H1 (cell line): ENCODE measurements around the gene CTTNBP2NL. TPM values are rescaled to one million over a fixed set of nuclear protein-coding genes. Genes with fewer than 3 reads are reported as not detected.

ENCODE experiments used
- CTCF ChIA-PET: fragments of 300-600 bp; sonication (Branson Sonifier 250); formaldehyde crosslinking; loops from one replicate; lab custom pipeline; 2021; ENCODE audit not compliant: partially characterized antibody; lab: Charles Lee
- POLR2A ChIA-PET: fragments of 300-600 bp; sonication (Branson Sonifier 250); formaldehyde crosslinking; loops from one replicate; lab custom pipeline; 2021; ENCODE audit warnings: inconsistent platforms; ENCODE audit not compliant: partially characterized antibody; lab: Charles Lee
- DNase-seq, 2 experiments: peaks; one replicate each; pipeline versions ENCODE4 v3.0.0 to v3.0.0-alpha.2; 2010 to 2022; ENCODE audit warnings: low spot score in 2 of 2, low read depth in 1 of 2, mixed read lengths in 1 of 2
- FAIRE-seq: peaks from 2 replicates; lab custom pipeline; 2011; peaks lifted over from hg19 to GRCh38; lab: Jason Lieb, UNC
- H2AFZ ChIP-seq: 2 replicates; pipeline ENCODE4 v1.8.1; 2012; ENCODE audit warnings: low read length, inconsistent platforms
- H2AK5ac ChIP-seq: 2 replicates; pipeline ENCODE4 v1.6.1; 2013; ENCODE audit warnings: low read depth, low read length
- H2BK120ac ChIP-seq: replicated peaks from 2 replicates; pipeline ENCODE3; 2013; ENCODE audit warnings: low read depth, low read length, inconsistent platforms
- H2BK12ac ChIP-seq: 2 replicates; pipeline ENCODE4 v1.6.1; 2013; ENCODE audit warnings: low read depth, low read length
- H2BK15ac ChIP-seq: 2 replicates; pipeline ENCODE4 v1.6.1; 2013; ENCODE audit warnings: low read length
- H2BK20ac ChIP-seq: 2 replicates; pipeline ENCODE4 v1.6.1; 2013; ENCODE audit warnings: low read length
- H2BK5ac ChIP-seq: 2 replicates; pipeline ENCODE4 v1.6.1; 2013; ENCODE audit warnings: low read depth, low read length
- H3K14ac ChIP-seq: 2 replicates; pipeline ENCODE4 v1.6.1; 2013; ENCODE audit warnings: inconsistent platforms; ENCODE audit not compliant: insufficient read length
- H3K18ac ChIP-seq: 2 replicates; pipeline ENCODE4 v1.6.1; 2013; ENCODE audit warnings: low read length; ENCODE audit errors: extremely low read depth
- H3K23ac ChIP-seq: 2 replicates; pipeline ENCODE4 v1.6.1; 2013; ENCODE audit warnings: inconsistent platforms; ENCODE audit not compliant: insufficient read length
- H3K23me2 ChIP-seq: 2 replicates; pipeline ENCODE4 v1.6.1; 2013; ENCODE audit warnings: low read depth, low read length
- H3K27ac ChIP-seq: 2 replicates; pipeline ENCODE4 v1.6.1; 2011; ENCODE audit warnings: low read depth, low read length, inconsistent platforms
- H3K27me3 ChIP-seq, 4 experiments: replicated peaks in 1 of 4; 1 replicate in 1 of 4; 2 replicates in 3 of 4; pipeline versions ENCODE4 v1.6.1 to v1.8.1; 2011 to 2013; ENCODE audit warnings: low read length in 3 of 4, mild to moderate bottlenecking in 3 of 4, inconsistent platforms in 2 of 4, mixed read lengths in 2 of 4, moderate library complexity in 1 of 4; ENCODE audit not compliant: control insufficient read depth in 3 of 4, insufficient read depth in 3 of 4; ENCODE audit errors: extremely low read depth in 1 of 4
- H3K36me3 ChIP-seq, 4 experiments: 2 replicates each; pipeline versions ENCODE4 v1.6.1 to v1.8.1; 2011 to 2013; ENCODE audit warnings: mild to moderate bottlenecking in 4 of 4, low read length in 3 of 4, moderate library complexity in 2 of 4, control low read depth in 1 of 4, inconsistent platforms in 1 of 4; ENCODE audit not compliant: insufficient read depth in 4 of 4, control insufficient read depth in 2 of 4
- H3K4ac ChIP-seq: replicated peaks from 2 replicates; pipeline ENCODE3; 2013; ENCODE audit warnings: low read length, low read depth, mixed read lengths, inconsistent platforms; ENCODE audit not compliant: insufficient read length
- H3K4me1 ChIP-seq, 4 experiments: replicated peaks in 1 of 4; 1 replicate in 1 of 4; 2 replicates in 3 of 4; pipeline versions ENCODE4 v1.6.1 to v1.8.1; 2011 to 2013; ENCODE audit warnings: low read length in 3 of 4, inconsistent platforms in 2 of 4, mixed read lengths in 1 of 4; ENCODE audit not compliant: insufficient read depth in 4 of 4, control insufficient read depth in 3 of 4
- H3K4me2 ChIP-seq, 2 experiments: 2 replicates each; pipeline versions ENCODE4 v1.6.1 to v1.8.1; 2011 to 2013; ENCODE audit warnings: low read depth in 2 of 2, low read length in 2 of 2, control low read depth in 1 of 2, inconsistent platforms in 1 of 2, mild to moderate bottlenecking in 1 of 2; ENCODE audit not compliant: insufficient read depth in 1 of 2
- H3K4me3 ChIP-seq, 4 experiments: fragments of 200-600, 300-600 bp in 1 of 4; sonication (generic), shearing (Covaris generic), sonication (Bioruptor Twin) in 1 of 4; 2 replicates each; pipeline versions ENCODE4 v1.5.1 to v1.8.1; 2011 to 2016; ENCODE audit warnings: low read length in 4 of 4, low read depth in 3 of 4, control low read depth in 2 of 4, inconsistent platforms in 2 of 4, mild to moderate bottlenecking in 2 of 4, mixed read lengths in 1 of 4, moderate library complexity in 1 of 4; ENCODE audit not compliant: insufficient read depth in 2 of 4; ENCODE audit errors: extremely low read depth in 1 of 4
- H3K56ac ChIP-seq: replicated peaks from 2 replicates; pipeline ENCODE3; 2013; ENCODE audit warnings: low read depth, mild to moderate bottlenecking, mixed read lengths, low read length, inconsistent platforms; ENCODE audit not compliant: insufficient read length
- H3K79me1 ChIP-seq: 2 replicates; pipeline ENCODE4 v1.6.1; 2013; ENCODE audit warnings: low read depth, low read length, control low read depth
- H3K79me2 ChIP-seq, 2 experiments: 2 replicates each; pipeline versions ENCODE4 v1.6.1 to v1.8.1; 2012 to 2013; ENCODE audit warnings: low read length in 2 of 2, mild to moderate bottlenecking in 2 of 2, inconsistent platforms in 1 of 2; ENCODE audit not compliant: insufficient read depth in 2 of 2, control insufficient read depth in 1 of 2
- H3K9ac ChIP-seq, 4 experiments: replicated peaks in 1 of 4; 1 replicate in 1 of 4; 2 replicates in 3 of 4; pipeline versions ENCODE4 v1.6.1 to v1.8.1; 2011 to 2013; ENCODE audit warnings: low read depth in 3 of 4, low read length in 3 of 4, control low read depth in 2 of 4, mild to moderate bottlenecking in 2 of 4, moderate library complexity in 2 of 4, inconsistent platforms in 1 of 4; ENCODE audit errors: extremely low read depth in 1 of 4
- H3K9me3 ChIP-seq, 2 experiments: 2 replicates each; pipeline versions ENCODE4 v1.6.1 to v1.8.1; 2012 to 2013; ENCODE audit warnings: mild to moderate bottlenecking in 2 of 2, moderate library complexity in 2 of 2, control low read depth in 1 of 2, inconsistent platforms in 1 of 2, low read depth in 1 of 2, low read length in 1 of 2, mixed read lengths in 1 of 2; ENCODE audit not compliant: insufficient read depth in 2 of 2
- H4K20me1 ChIP-seq, 2 experiments: replicated peaks in 1 of 2; 2 replicates each; pipeline versions ENCODE3 to v1.8.1; 2011 to 2013; ENCODE audit warnings: inconsistent platforms in 2 of 2, low read length in 2 of 2, mild to moderate bottlenecking in 1 of 2; ENCODE audit not compliant: insufficient read depth in 2 of 2, control insufficient read depth in 1 of 2
- H4K5ac ChIP-seq: 2 replicates; pipeline ENCODE4 v1.6.1; 2013; ENCODE audit warnings: low read length, low read depth, mixed read lengths, inconsistent platforms; ENCODE audit not compliant: insufficient read length
- H4K8ac ChIP-seq: 2 replicates; pipeline ENCODE4 v1.8.0; 2013; ENCODE audit warnings: mild to moderate bottlenecking, moderate library complexity, low read length, inconsistent platforms; ENCODE audit not compliant: insufficient read depth; ENCODE audit errors: extremely low read depth
- H4K91ac ChIP-seq: replicated peaks from 2 replicates; pipeline ENCODE3; 2013; ENCODE audit warnings: low read length, mixed read lengths, inconsistent platforms; ENCODE audit not compliant: insufficient read length
- GTF2F1 ChIP-seq: IDR thresholded peaks from 2 replicates; pipeline ENCODE4 v1.6.1; 2012; ENCODE audit warnings: low read depth, low read length, improper control_type of control experiment, borderline replicate concordance
- TAF7 ChIP-seq: optimal IDR thresholded peaks from 2 replicates; pipeline ENCODE3; 2011; ENCODE audit warnings: low read depth, mild to moderate bottlenecking, inconsistent platforms, low read length, moderate library complexity, borderline replicate concordance
- polyA plus RNA-seq, 7 experiments: library from polyadenylated mRNA; depleted of rRNA in 3 of 7; stranded (reverse) in 5 of 7; unstranded in 2 of 7; fragments of >200 nt in 5 of 7; fragments of 200-250 nt in 2 of 7; gene quantifications; 1 replicate in 5 of 7; 2 replicates in 1 of 7; 4 replicates in 1 of 7; pipeline versions ENCODE4 v1.2.1 to v1.2.3, GENCODE V29; 2011 to 2013; ENCODE audit warnings: missing spikeins in 2 of 7, mixed read lengths in 2 of 7
- total RNA-seq: library from RNA; stranded (reverse); fragmentation: NEBNext Ultra II Directional; extraction: Animal tissue kit (Norgen Biotek cat#: 25700); gene quantifications from 2 replicates; pipeline ENCODE4 v1.2.1, GENCODE V29; 2021

CTTNBP2NL gene
- total and polyA plus RNA-seq, 2 of the 8 experiments (the other 6 are each of a cell fraction or from before 2014, with no cell fraction given): 6.4 to 35.1 TPM

DNA sequence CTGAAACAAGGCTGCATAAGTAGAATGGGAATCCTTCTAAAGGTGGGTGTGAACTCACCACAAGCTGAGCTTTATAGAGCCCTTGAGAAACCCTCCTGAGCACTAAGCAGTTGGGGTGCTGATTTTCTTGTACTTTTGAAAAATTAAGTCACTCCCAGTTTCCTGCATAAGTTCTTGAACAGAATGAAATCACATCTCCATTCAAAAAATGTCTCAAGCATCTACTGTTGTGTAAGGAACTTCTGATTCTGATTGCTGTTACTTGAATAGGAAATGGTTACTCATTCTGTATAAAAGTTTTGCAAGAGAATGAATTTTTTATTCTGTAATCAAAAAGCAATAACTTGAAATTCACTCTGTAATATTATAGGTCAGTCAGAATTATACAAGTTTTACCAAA, 61.9 kb downstream of the CTTNBP2NL start:
- Histone ChIP-seq H2BK12ac (no peak overlapping the region), H2BK5ac (no peak overlapping the region), H2BK20ac (no peak overlapping the region), H3K9me3 (no peaks in the 10 kb centered on the region), H2BK15ac (no peak overlapping the region), H4K5ac (no peak overlapping the region), H3K4me3 (no peak overlapping the region), H3K4me1 (peaks cover 0 to 2% (median 0%) of the 10 kb centered on the region in 4 experiments; a peak in 3 of 7 replicates), H3K23me2 (no peaks in the 10 kb centered on the region), H2AK5ac (no peak overlapping the region), H3K79me2 (no peaks in the 10 kb centered on the region), H3K23ac (no peak overlapping the region), H4K8ac (no peak overlapping the region), H3K27me3 (no peaks in the 10 kb centered on the region), H3K14ac (no peak overlapping the region), H3K27ac (no peak overlapping the region), H2AFZ (no peak overlapping the region), H3K36me3 (peaks cover 9 to 35% (median 28%) of the 10 kb centered on the region in 4 experiments), H4K20me1 (peaks cover 0 to 3% of the 10 kb centered on the region in 2 experiments), H2BK120ac (no peak overlapping the region), H3K18ac (no peak overlapping the region), H3K9ac (no peak overlapping the region), H4K91ac (no peak overlapping the region), H3K79me1 (no peaks in the 10 kb centered on the region; the same call in 1 of the 2 replicates), H3K4me2 (no peak overlapping the region), H3K4ac (no peak overlapping the region), H3K56ac (no peak overlapping the region)
- CTCF ChIA-PET: interaction anchor here (4.9 kb wide), 1 partner anchor 67 kb away, joined by 15 read pairs; no protein-coding TSS in a partner anchor
- DNase-seq (no peak), FAIRE-seq (no peak)
- POLR2A ChIA-PET: interaction anchor here (1.2 to 2.2 kb wide), 3 partner anchors 11 to 62 kb away, joined by 3 to 5 read pairs (median 4); partner anchors contain the start of gene CTTNBP2NL
- TF ChIP-seq TAF7 (no peak), GTF2F1 (no peak)
